ENCODE results near the gene EFHD2.
"Not testable (repeated sequence)": the region's sequence is repeated elsewhere in the genome, so short reads cannot be mapped to it uniquely, and the experiment has no call there.

The EFHD2 gene

DNA sequence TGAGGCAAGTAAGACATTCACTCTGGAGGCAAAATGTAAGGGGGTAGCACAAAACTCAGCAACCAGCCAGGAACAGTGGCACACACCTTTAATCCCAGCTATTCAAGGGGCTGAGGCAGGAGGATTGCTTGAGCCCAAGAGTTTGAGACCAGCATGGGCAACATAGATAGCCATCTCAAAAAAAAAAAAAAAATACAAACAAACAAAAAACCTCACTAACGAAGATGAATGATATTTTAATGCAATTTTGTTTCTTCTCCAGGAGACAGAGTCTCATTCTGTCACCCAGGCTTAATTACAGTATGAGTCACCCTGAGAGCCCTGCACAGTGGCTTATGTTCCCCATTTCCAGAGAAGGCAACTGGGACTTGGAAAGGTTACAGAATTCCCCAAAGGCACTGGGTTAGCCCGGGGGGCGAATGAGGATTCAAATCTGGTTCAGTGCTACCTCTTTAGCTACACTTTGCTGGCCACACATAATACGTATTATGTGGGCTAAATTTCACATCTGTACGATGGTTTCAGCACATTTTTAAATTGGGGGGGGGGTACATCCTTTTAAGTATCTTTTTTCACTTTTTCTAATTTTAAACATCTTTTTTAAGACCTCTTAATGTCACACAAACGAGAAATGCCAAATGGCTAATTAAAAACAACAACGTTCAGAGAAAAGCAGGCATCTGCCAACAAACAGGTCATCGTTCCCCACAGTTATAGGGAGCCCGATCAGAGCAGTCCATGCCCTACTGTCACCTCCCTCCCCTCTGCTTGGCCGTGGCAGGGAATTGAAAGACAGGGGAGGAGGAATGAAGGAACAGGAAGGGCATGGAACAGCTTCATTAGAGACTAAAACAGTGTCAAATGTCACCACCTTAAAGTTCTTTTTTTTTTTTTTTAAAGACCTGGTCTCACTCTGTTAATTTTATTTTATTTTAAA lies 50.4 kb downstream of the EFHD2 start:
- Histone ChIP-seq H3K4me2 (ENCODE audit: low read depth, low read length, poor library complexity, severe bottlenecking) (no peak overlapping the region), H3F3A (ENCODE audit: low read depth) (no peaks in the 10 kb centered on the region), H3K4me3 (ENCODE audit: low read length, poor library complexity, severe bottlenecking) (no peak overlapping the region), H3K79me2 (ENCODE audit: insufficient read depth, low read length) (no peaks in the 10 kb centered on the region), H4K20me1 (ENCODE audit: insufficient read depth, low read length, poor library complexity, severe bottlenecking) (no peaks in the 10 kb centered on the region), H3K9ac (ENCODE audit: low read depth, low read length, poor library complexity, severe bottlenecking) (no peak overlapping the region), H3K36me3 (ENCODE audit: insufficient read depth, low read length) (no peaks in the 10 kb centered on the region), H3K4me1 (ENCODE audit: insufficient read depth, low read length, poor library complexity, severe bottlenecking) (no peaks in the 10 kb centered on the region), H3K27me3 (ENCODE audit: insufficient read depth, low read length, poor library complexity, severe bottlenecking) (no peaks in the 10 kb centered on the region), H2AFZ (ENCODE audit: low read length) (no peak overlapping the region), H3K9me2 (replicated peaks; ENCODE audit: low read depth, low read length) (no peaks in the 10 kb centered on the region), H3K9me3 (ENCODE audit: insufficient read depth, low read depth, low read length) (no peaks in the 10 kb centered on the region)
- TF ChIP-seq, protein P1, sequence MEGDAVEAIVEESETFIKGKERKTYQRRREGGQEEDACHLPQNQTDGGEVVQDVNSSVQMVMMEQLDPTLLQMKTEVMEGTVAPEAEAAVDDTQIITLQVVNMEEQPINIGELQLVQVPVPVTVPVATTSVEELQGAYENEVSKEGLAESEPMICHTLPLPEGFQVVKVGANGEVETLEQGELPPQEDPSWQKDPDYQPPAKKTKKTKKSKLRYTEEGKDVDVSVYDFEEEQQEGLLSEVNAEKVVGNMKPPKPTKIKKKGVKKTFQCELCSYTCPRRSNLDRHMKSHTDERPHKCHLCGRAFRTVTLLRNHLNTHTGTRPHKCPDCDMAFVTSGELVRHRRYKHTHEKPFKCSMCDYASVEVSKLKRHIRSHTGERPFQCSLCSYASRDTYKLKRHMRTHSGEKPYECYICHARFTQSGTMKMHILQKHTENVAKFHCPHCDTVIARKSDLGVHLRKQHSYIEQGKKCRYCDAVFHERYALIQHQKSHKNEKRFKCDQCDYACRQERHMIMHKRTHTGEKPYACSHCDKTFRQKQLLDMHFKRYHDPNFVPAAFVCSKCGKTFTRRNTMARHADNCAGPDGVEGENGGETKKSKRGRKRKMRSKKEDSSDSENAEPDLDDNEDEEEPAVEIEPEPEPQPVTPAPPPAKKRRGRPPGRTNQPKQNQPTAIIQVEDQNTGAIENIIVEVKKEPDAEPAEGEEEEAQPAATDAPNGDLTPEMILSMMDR (conservative IDR thresholded peaks at IDR 0.05; ENCODE audit: low read length): no peak
- TF ChIP-seq EZH2phosphoT487 (IDR thresholded peaks at IDR 0.05; ENCODE audit: borderline replicate concordance): no peak

DNA sequence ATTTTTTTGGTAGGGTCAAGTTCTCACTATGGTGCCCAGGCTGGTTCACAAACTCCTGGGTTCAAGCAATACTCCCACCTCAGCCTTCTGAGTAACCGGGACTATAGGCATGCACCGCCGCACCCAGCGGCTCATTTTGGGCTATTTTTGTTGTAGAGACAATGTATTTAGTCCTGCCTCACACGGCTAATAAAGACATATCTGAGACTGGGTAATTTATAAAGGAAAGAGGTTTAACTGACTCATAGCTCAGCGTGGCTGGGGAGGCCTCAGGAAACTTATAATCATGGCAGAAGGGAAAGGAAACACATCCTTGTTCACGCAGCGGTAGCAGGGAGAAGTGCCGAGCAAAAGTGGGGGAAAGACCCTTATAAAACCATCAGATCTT lies 51.0 kb downstream of the EFHD2 start:
- no peak overlapping the region for H3K4me3 ChIP-seq (ENCODE audit: low read length, poor library complexity, severe bottlenecking)
- no peak for TF ChIP-seq EZH2phosphoT487 (IDR thresholded peaks at IDR 0.05; ENCODE audit: borderline replicate concordance)
- TF ChIP-seq, protein P1 (conservative IDR thresholded peaks at IDR 0.05; ENCODE audit: low read length): no peak
- H3K79me2 ChIP-seq (ENCODE audit: insufficient read depth, low read length): no peaks in the 10 kb centered on the region
- H3K4me1 ChIP-seq (ENCODE audit: insufficient read depth, low read length, poor library complexity, severe bottlenecking): no peaks in the 10 kb centered on the region
- no peaks in the 10 kb centered on the region for H3K9me3 ChIP-seq (ENCODE audit: insufficient read depth, low read depth, low read length)
- no peaks in the 10 kb centered on the region for H3K27me3 ChIP-seq (ENCODE audit: insufficient read depth, low read length, poor library complexity, severe bottlenecking)
- H4K20me1 ChIP-seq (ENCODE audit: insufficient read depth, low read length, poor library complexity, severe bottlenecking): no peaks in the 10 kb centered on the region
- no peak overlapping the region for H3K4me2 ChIP-seq (ENCODE audit: low read depth, low read length, poor library complexity, severe bottlenecking)
- H3K9ac ChIP-seq (ENCODE audit: low read depth, low read length, poor library complexity, severe bottlenecking): no peak overlapping the region
- H3K9me2 ChIP-seq (replicated peaks; ENCODE audit: low read depth, low read length): no peaks in the 10 kb centered on the region
- no peak overlapping the region for H2AFZ ChIP-seq (ENCODE audit: low read length)
- H3F3A ChIP-seq (ENCODE audit: low read depth): no peaks in the 10 kb centered on the region
- H3K36me3 ChIP-seq (ENCODE audit: insufficient read depth, low read length): no peaks in the 10 kb centered on the region

DNA sequence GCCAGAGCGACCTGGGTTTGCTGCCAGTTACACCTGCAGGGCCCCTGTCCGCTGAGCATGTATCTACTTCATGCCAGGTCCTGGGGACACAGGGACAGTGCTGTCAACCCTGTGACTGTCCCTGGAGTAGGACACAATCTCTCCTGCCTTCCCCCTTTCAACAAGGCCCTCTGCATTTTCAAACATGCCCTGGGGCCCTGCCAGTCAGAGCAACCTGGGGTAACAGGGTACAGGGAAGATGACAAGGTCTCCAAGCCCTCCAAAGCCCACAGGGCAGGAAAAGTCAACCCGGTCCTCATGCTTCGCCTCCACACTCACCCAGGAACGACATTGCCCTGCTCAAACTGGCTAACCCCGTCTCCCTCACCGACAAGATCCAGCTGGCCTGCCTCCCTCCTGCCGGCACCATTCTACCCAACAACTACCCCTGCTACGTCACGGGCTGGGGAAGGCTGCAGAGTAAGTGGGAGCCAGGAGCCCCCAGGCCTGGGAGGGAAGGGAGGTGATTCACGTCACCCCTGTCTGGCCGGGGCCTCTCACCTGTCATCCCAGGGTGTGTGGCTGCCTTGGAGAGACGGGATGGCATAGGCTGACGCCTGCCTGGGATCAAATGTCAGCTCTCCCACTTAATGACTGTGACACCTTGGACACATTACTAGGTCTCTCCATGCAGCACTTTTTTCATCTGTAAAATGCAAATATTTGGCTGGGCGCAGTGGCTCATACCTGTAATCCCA lies 53.5 kb downstream of the EFHD2 start:
- not testable (repeated sequence) for H3K9me3 ChIP-seq (ENCODE audit: insufficient read depth, low read depth, low read length); H3K9ac ChIP-seq (ENCODE audit: low read depth, low read length, poor library complexity, severe bottlenecking); H3F3A ChIP-seq (ENCODE audit: low read depth); H2AFZ ChIP-seq (ENCODE audit: low read length); H3K4me2 ChIP-seq (ENCODE audit: low read depth, low read length, poor library complexity, severe bottlenecking); H3K79me2 ChIP-seq (ENCODE audit: insufficient read depth, low read length); H3K4me3 ChIP-seq (ENCODE audit: low read length, poor library complexity, severe bottlenecking); H3K27me3 ChIP-seq (ENCODE audit: insufficient read depth, low read length, poor library complexity, severe bottlenecking); H3K4me1 ChIP-seq (ENCODE audit: insufficient read depth, low read length, poor library complexity, severe bottlenecking); H3K36me3 ChIP-seq (ENCODE audit: insufficient read depth, low read length); H4K20me1 ChIP-seq (ENCODE audit: insufficient read depth, low read length, poor library complexity, severe bottlenecking); H3K9me2 ChIP-seq (replicated peaks; ENCODE audit: low read depth, low read length)

GRCh38 chr1:15463926-15464322 lies 54.2 kb downstream of the EFHD2 start:
- H3K4me3 ChIP-seq (ENCODE audit: low read length, poor library complexity, severe bottlenecking); H3K36me3 ChIP-seq (ENCODE audit: insufficient read depth, low read length); H3K79me2 ChIP-seq (ENCODE audit: insufficient read depth, low read length); H3F3A ChIP-seq (ENCODE audit: low read depth); H3K4me1 ChIP-seq (ENCODE audit: insufficient read depth, low read length, poor library complexity, severe bottlenecking); H3K9me3 ChIP-seq (ENCODE audit: insufficient read depth, low read depth, low read length); H3K9ac ChIP-seq (ENCODE audit: low read depth, low read length, poor library complexity, severe bottlenecking); H3K9me2 ChIP-seq (replicated peaks; ENCODE audit: low read depth, low read length); H4K20me1 ChIP-seq (ENCODE audit: insufficient read depth, low read length, poor library complexity, severe bottlenecking); H3K4me2 ChIP-seq (ENCODE audit: low read depth, low read length, poor library complexity, severe bottlenecking); H3K27me3 ChIP-seq (ENCODE audit: insufficient read depth, low read length, poor library complexity, severe bottlenecking); H2AFZ ChIP-seq (ENCODE audit: low read length): not testable (repeated sequence)

All from Loucy (cell line).